H9 (cell line): ENCODE results near the gene GALNT13. TPM values are rescaled to one million over a fixed set of nuclear protein-coding genes. Genes with fewer than 3 reads are reported as not detected.

Source experiments
- DNase-seq: peaks from one replicate; pipeline ENCODE4 v3.0.0-alpha.2; 2017
- H2AFZ ChIP-seq: one replicate; pipeline ENCODE4 v1.6.1; 2013; ENCODE audit warnings: mild to moderate bottlenecking, low read length, control low read depth, moderate library complexity
- H2AK5ac ChIP-seq: 2 replicates; pipeline ENCODE4 v1.6.1; 2013; ENCODE audit warnings: low read length, control low read depth, mixed read lengths; ENCODE audit not compliant: insufficient read length
- H2BK120ac ChIP-seq: one replicate; pipeline ENCODE4 v1.6.1; 2013; ENCODE audit warnings: low read depth, mild to moderate bottlenecking, low read length, control low read depth, inconsistent platforms; ENCODE audit not compliant: poor library complexity, severe bottlenecking
- H2BK12ac ChIP-seq: 2 replicates; pipeline ENCODE4 v1.6.1; 2013; ENCODE audit warnings: low read length, control low read depth, mixed read lengths, low read depth; ENCODE audit not compliant: insufficient read length
- H2BK15ac ChIP-seq: 2 replicates; pipeline ENCODE4 v1.6.1; 2013; ENCODE audit warnings: low read depth, low read length, control low read depth
- H2BK20ac ChIP-seq: one replicate; pipeline ENCODE4 v1.6.1; 2013; ENCODE audit warnings: low read depth, mild to moderate bottlenecking, low read length, control low read depth, inconsistent platforms; ENCODE audit not compliant: poor library complexity, severe bottlenecking
- H2BK5ac ChIP-seq: 2 replicates; pipeline ENCODE4 v1.6.1; 2013; ENCODE audit warnings: low read length, control low read depth, mixed read lengths; ENCODE audit not compliant: insufficient read length
- H3K14ac ChIP-seq: 2 replicates; pipeline ENCODE4 v1.6.1; 2013; ENCODE audit warnings: low read length, control low read depth; ENCODE audit not compliant: insufficient read depth
- H3K18ac ChIP-seq: 2 replicates; pipeline ENCODE4 v1.6.1; 2013; ENCODE audit warnings: low read depth, mild to moderate bottlenecking, mixed read lengths, low read length, control low read depth; ENCODE audit not compliant: insufficient read length
- H3K23ac ChIP-seq: 2 replicates; pipeline ENCODE4 v1.6.1; 2013; ENCODE audit warnings: low read length, control low read depth, mixed read lengths, low read depth; ENCODE audit not compliant: insufficient read length
- H3K23me2 ChIP-seq: 2 replicates; pipeline ENCODE4 v1.6.1; 2013; ENCODE audit warnings: low read depth, mild to moderate bottlenecking, mixed read lengths, low read length, control low read depth; ENCODE audit not compliant: insufficient read length, poor library complexity, severe bottlenecking
- H3K27ac ChIP-seq: 2 replicates; pipeline ENCODE4 v1.5.1; 2013; ENCODE audit warnings: low read length, control low read depth, mixed read lengths, low read depth; ENCODE audit not compliant: insufficient read length
- H3K27me3 ChIP-seq: 2 replicates; pipeline ENCODE4 v1.6.1; 2013; ENCODE audit warnings: low read length, control low read depth, inconsistent platforms; ENCODE audit not compliant: insufficient read depth
- H3K4ac ChIP-seq: 2 replicates; pipeline ENCODE4 v1.6.1; 2013; ENCODE audit warnings: low read depth, mild to moderate bottlenecking, control low read depth, inconsistent platforms, low read length, moderate library complexity
- H3K4me1 ChIP-seq: 2 replicates; pipeline ENCODE4 v1.6.1; 2013; ENCODE audit warnings: low read length, control low read depth, inconsistent platforms; ENCODE audit not compliant: insufficient read depth
- H3K4me2 ChIP-seq: 2 replicates; pipeline ENCODE4 v1.6.1; 2013; ENCODE audit warnings: low read length, control low read depth, mixed read lengths; ENCODE audit not compliant: insufficient read length, insufficient read depth
- H3K56ac ChIP-seq: 2 replicates; pipeline ENCODE4 v1.6.1; 2013; ENCODE audit warnings: low read depth, mild to moderate bottlenecking, mixed read lengths, low read length, control low read depth; ENCODE audit not compliant: insufficient read length
- H3K79me1 ChIP-seq: 2 replicates; pipeline ENCODE4 v1.6.1; 2013; ENCODE audit warnings: low read depth, mild to moderate bottlenecking, moderate library complexity, low read length, control low read depth, inconsistent platforms; ENCODE audit not compliant: insufficient read depth, poor library complexity, severe bottlenecking
- H3K79me2 ChIP-seq: 2 replicates; pipeline ENCODE4 v1.6.1; 2013; ENCODE audit warnings: low read length, control low read depth, inconsistent platforms; ENCODE audit not compliant: insufficient read depth
- H3K9ac ChIP-seq: 2 replicates; pipeline ENCODE4 v1.6.1; 2013; ENCODE audit warnings: low read length, control low read depth, mixed read lengths; ENCODE audit not compliant: insufficient read length; ENCODE audit errors: extremely low read depth
- H3K9me3 ChIP-seq: one replicate; pipeline ENCODE4 v1.6.1; 2013; ENCODE audit warnings: low read depth, low read length, inconsistent platforms; ENCODE audit not compliant: control insufficient read depth
- H3T11ph ChIP-seq: one replicate; pipeline ENCODE4 v1.6.1; 2013; ENCODE audit warnings: mild to moderate bottlenecking, low read length, control low read depth, inconsistent platforms
- H4K20me1 ChIP-seq: one replicate; pipeline ENCODE4 v1.6.1; 2013; ENCODE audit not compliant: control insufficient read depth, insufficient read length, insufficient read depth
- H4K5ac ChIP-seq: 2 replicates; pipeline ENCODE4 v1.6.1; 2013; ENCODE audit warnings: low read depth, mild to moderate bottlenecking, mixed read lengths, low read length, control low read depth; ENCODE audit not compliant: insufficient read length
- H4K8ac ChIP-seq: replicated peaks from 2 replicates; pipeline ENCODE4 v1.6.1; 2013; ENCODE audit warnings: low read length, control low read depth, mixed read lengths, low read depth; ENCODE audit not compliant: insufficient read length
- H4K91ac ChIP-seq: 2 replicates; pipeline ENCODE4 v1.6.1; 2013; ENCODE audit warnings: low read depth, mild to moderate bottlenecking, moderate library complexity, mixed read lengths, low read length, control low read depth; ENCODE audit not compliant: insufficient read length
- H3K27ac Mint-ChIP-seq, 3 experiments: 2 replicates in 2 of 3; 3 replicates in 1 of 3; pipeline ENCODE4 v1.8.0; 2020 to 2021; ENCODE audit warnings: mixed read lengths in 3 of 3, mild to moderate bottlenecking in 1 of 3, moderate library complexity in 1 of 3
- H3K27me3 Mint-ChIP-seq: 2 replicates; pipeline ENCODE4 v1.8.0; 2021; ENCODE audit warnings: low read depth, mild to moderate bottlenecking, moderate library complexity, mixed read lengths
- H3K36me3 Mint-ChIP-seq, 3 experiments: 2 replicates in 2 of 3; 3 replicates in 1 of 3; pipeline ENCODE4 v1.8.0; 2020 to 2021; ENCODE audit warnings: low read depth in 3 of 3, mixed read lengths in 3 of 3; ENCODE audit not compliant: insufficient read depth in 1 of 3
- H3K4me1 Mint-ChIP-seq, 2 experiments: 2 replicates each; pipeline ENCODE4 v1.8.0; 2020; ENCODE audit warnings: mixed read lengths in 2 of 2
- H3K4me3 Mint-ChIP-seq, 2 experiments: 2 replicates in 1 of 2; 3 replicates in 1 of 2; pipeline ENCODE4 v1.8.0; 2020 to 2021; ENCODE audit warnings: mild to moderate bottlenecking in 2 of 2, mixed read lengths in 2 of 2, moderate library complexity in 1 of 2
- H3K9me3 Mint-ChIP-seq, 2 experiments: 2 replicates in 1 of 2; 3 replicates in 1 of 2; pipeline ENCODE4 v1.8.0; 2020; ENCODE audit warnings: mild to moderate bottlenecking in 2 of 2, mixed read lengths in 2 of 2, moderate library complexity in 1 of 2
- WGBS: extraction: QIAGEN DNeasy Blood & Tissue Kit; methylation state at CpG from one replicate; pipeline ENCODE4 v1.1.7; 2013; ENCODE audit warnings: missing lambda C conversion rate, low lambda C conversion rate, mixed read lengths; ENCODE audit not compliant: insufficient read length; ENCODE audit errors: extremely low coverage; 5-methylcytosine and 5-hydroxymethylcytosine counted together
- total RNA-seq: library from RNA; stranded (reverse); gene quantifications from 2 replicates; pipeline ENCODE4 v1.2.1, GENCODE V29; 2021
- TF ChIP-seq, protein P1 (sequence below): fragments of 200-600 bp; sonication (generic); conservative IDR thresholded peaks from 3 replicates; pipeline ENCODE4 v1.8.0; 2021; ENCODE audit warnings: antibody characterized with exemption, mild to moderate bottlenecking

Gene GALNT13
- total RNA-seq, 1 experiment from 2014 or later = 6.6 TPM

DNA sequence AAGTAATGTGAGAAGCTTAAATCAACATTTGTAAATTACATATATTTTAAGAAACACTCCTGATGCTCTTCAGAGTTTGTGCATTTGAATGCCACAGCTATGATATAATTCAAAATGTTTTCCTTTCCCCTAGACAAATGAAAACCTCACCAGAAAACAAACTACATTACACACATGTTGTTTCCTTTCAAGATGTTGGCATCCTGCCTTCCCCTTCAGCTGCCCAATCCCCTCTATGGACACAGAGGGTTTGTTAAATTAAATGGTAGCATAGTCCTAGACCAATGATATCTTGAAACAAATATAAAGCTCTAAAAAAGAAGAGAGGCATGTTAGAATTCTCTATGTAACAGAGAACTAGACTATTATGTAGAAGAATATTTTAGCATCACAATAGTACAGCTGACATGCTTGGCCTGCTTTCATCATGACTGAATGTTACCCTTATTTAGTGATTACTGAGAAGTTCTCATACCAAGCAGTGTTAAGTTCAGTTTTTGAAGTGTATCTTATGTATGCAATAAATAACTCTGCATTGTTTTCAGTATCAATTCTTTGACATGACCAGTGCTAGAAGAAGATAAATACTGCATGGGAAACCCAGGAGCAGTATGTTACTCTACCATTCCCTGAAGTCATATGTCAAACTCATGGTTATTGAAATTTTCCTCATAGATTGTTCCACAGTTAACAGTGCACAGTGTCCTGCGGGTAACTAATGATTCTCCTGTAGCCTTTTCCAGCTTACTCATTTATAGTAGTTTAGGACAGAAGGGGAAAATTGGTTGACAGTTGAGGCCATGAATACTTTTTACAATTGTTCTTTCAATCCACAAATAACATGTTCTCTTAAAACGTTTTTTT, 510.4 kb downstream of the GALNT13 start:
- Histone ChIP-seq H3K9ac (no peak overlapping the region), H3K27me3 (no peaks in the 10 kb centered on the region), H2BK120ac (no peak overlapping the region), H2BK15ac (no peak overlapping the region), H3K4ac (no peak overlapping the region), H4K5ac (no peak overlapping the region), H2AK5ac (no peak overlapping the region), H3T11ph (no peak overlapping the region), H3K4me2 (no peak overlapping the region), H3K4me1 (no peaks in the 10 kb centered on the region; the same call in 1 of the 2 replicates), H2BK20ac (no peak overlapping the region), H4K8ac (no peak overlapping the region), H2BK5ac (no peak overlapping the region), H3K14ac (no peak overlapping the region), H3K23ac (no peak overlapping the region), H2AFZ (no peak overlapping the region), H3K79me2 (no peaks in the 10 kb centered on the region), H2BK12ac (no peak overlapping the region), H4K20me1 (no peaks in the 10 kb centered on the region), H3K18ac (no peak overlapping the region), H3K23me2 (no peaks in the 10 kb centered on the region), H3K9me3 (no peaks in the 10 kb centered on the region), H4K91ac (no peak overlapping the region), H3K27ac (no peak overlapping the region), H3K56ac (no peak overlapping the region), H3K79me1 (no peaks in the 10 kb centered on the region)
- DNase-seq = no peak
- peaks cover 16 to 17% of the 10 kb centered on the region in 2 experiments for H3K4me1 Mint-ChIP-seq
- no CpG with 5 or more reads among the region's 2 CpGs for WGBS
- TF ChIP-seq, protein P1, sequence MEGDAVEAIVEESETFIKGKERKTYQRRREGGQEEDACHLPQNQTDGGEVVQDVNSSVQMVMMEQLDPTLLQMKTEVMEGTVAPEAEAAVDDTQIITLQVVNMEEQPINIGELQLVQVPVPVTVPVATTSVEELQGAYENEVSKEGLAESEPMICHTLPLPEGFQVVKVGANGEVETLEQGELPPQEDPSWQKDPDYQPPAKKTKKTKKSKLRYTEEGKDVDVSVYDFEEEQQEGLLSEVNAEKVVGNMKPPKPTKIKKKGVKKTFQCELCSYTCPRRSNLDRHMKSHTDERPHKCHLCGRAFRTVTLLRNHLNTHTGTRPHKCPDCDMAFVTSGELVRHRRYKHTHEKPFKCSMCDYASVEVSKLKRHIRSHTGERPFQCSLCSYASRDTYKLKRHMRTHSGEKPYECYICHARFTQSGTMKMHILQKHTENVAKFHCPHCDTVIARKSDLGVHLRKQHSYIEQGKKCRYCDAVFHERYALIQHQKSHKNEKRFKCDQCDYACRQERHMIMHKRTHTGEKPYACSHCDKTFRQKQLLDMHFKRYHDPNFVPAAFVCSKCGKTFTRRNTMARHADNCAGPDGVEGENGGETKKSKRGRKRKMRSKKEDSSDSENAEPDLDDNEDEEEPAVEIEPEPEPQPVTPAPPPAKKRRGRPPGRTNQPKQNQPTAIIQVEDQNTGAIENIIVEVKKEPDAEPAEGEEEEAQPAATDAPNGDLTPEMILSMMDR = no peak
- H3K27ac Mint-ChIP-seq = peak overlapping the region in 2 of 3 experiments; percentile 0 to 1; a peak in 1 of 7 replicates
- H3K36me3 Mint-ChIP-seq = no peaks in the 10 kb centered on the region
- no peaks in the 10 kb centered on the region for H3K27me3 Mint-ChIP-seq
- H3K9me3 Mint-ChIP-seq = no peaks in the 10 kb centered on the region
- no peak overlapping the region for H3K4me3 Mint-ChIP-seq
